GM12878 (cell line): Measurements from ENCODE around the gene CXCL6.

Experiments
- CBFB ChIP-seq: IDR thresholded peaks from 2 replicates; pipeline ENCODE4 v1.6.1; 2016; ENCODE audit warnings: antibody characterized with exemption, low read depth
- EP300 ChIP-seq, 2 experiments: fragments of 150-350 bp in 1 of 2; IDR thresholded peaks; 2 replicates each; pipeline ENCODE4 v1.6.1; 2011 to 2012; ENCODE audit warnings: low read depth in 2 of 2, low read length in 2 of 2, borderline replicate concordance in 1 of 2, improper control_type of control experiment in 1 of 2, inconsistent platforms in 1 of 2; ENCODE audit not compliant: control insufficient read depth in 1 of 2
- HDGF ChIP-seq: fragments of 450-650 bp; IDR thresholded peaks from 2 replicates; pipeline ENCODE4 v1.6.1; 2016; ENCODE audit warnings: antibody characterized with exemption
- TF ChIP-seq, protein P1 (sequence below), 3 experiments: IDR thresholded peaks in 2 of 3; conservative IDR thresholded peaks in 1 of 3; 2 replicates each; pipeline ENCODE4 v1.5.1; 2011; ENCODE audit warnings: low read depth in 3 of 3, low read length in 3 of 3, mild to moderate bottlenecking in 3 of 3, control low read depth in 2 of 3, moderate library complexity in 2 of 3, inconsistent platforms in 1 of 3, mixed read lengths in 1 of 3; ENCODE audit not compliant: control insufficient read depth in 2 of 3, insufficient read depth in 1 of 3; ENCODE audit errors: extremely low read depth in 1 of 3
- TF ChIP-seq, protein P2 (sequence below): IDR thresholded peaks from 2 replicates; pipeline ENCODE4 v1.6.1; 2011; ENCODE audit warnings: mild to moderate bottlenecking, low read depth, low read length, moderate library complexity; ENCODE audit not compliant: insufficient replicate concordance

DNA sequence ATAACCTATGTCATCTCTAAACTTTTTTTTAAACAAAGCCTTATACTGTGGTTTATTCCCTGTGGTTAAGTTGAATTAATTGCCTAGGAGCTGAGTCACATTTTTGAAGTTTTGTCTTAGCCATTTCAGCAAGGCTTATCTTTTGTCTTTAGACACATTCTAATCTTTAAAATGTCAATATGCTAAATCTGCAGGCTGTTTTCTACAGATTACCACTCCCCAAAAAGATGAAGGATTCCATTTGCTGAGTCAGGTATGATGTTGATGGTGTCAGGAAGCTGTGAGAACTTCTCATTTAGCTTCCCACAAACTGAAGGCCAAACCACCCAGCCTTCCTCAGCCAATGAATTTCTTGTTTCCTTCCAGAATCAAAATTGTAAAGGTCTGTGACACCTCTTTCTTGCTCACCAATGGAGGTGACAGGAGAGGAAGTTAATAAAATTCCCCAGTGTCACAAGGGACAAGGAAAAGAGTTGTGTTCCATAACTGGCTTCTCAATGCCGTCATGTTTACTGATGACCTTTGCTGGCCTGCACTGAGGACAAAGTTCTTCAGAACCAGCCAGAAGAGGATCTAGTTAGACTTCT lies 3.7 kb upstream of the CXCL6 start:
- TF ChIP-seq, protein P1, sequence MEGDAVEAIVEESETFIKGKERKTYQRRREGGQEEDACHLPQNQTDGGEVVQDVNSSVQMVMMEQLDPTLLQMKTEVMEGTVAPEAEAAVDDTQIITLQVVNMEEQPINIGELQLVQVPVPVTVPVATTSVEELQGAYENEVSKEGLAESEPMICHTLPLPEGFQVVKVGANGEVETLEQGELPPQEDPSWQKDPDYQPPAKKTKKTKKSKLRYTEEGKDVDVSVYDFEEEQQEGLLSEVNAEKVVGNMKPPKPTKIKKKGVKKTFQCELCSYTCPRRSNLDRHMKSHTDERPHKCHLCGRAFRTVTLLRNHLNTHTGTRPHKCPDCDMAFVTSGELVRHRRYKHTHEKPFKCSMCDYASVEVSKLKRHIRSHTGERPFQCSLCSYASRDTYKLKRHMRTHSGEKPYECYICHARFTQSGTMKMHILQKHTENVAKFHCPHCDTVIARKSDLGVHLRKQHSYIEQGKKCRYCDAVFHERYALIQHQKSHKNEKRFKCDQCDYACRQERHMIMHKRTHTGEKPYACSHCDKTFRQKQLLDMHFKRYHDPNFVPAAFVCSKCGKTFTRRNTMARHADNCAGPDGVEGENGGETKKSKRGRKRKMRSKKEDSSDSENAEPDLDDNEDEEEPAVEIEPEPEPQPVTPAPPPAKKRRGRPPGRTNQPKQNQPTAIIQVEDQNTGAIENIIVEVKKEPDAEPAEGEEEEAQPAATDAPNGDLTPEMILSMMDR (IDR thresholded peaks at IDR 0.05 in 2 of 3, conservative IDR thresholded peaks at IDR 0.05 in 1 of 3; ENCODE audit: control insufficient read depth in 2 of 3, extremely low read depth in 1 of 3, insufficient read depth in 1 of 3, low read depth in 3 of 3, low read length in 3 of 3): no peak
- no peak for TF ChIP-seq CBFB
- TF ChIP-seq HDGF: no peak
- TF ChIP-seq EP300 (IDR thresholded peaks at IDR 0.05; ENCODE audit: borderline replicate concordance in 1 of 2, control insufficient read depth in 1 of 2, low read depth in 2 of 2, low read length in 2 of 2): no peak
- TF ChIP-seq, protein P2, sequence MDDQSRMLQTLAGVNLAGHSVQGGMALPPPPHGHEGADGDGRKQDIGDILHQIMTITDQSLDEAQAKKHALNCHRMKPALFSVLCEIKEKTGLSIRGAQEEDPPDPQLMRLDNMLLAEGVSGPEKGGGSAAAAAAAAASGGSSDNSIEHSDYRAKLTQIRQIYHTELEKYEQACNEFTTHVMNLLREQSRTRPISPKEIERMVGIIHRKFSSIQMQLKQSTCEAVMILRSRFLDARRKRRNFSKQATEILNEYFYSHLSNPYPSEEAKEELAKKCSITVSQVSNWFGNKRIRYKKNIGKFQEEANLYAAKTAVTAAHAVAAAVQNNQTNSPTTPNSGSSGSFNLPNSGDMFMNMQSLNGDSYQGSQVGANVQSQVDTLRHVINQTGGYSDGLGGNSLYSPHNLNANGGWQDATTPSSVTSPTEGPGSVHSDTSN: no peak
